DND-41 (cell line): ENCODE results near the gene LPAR5.
"Not testable (repeated sequence)": the region's sequence is repeated elsewhere in the genome, so short reads cannot be mapped to it uniquely, and the experiment has no call there.

Experiments
- ATAC-seq: fragments of 200-7000 bp; cut with Tn5 transposase; 3 replicates; pipeline ENCODE4 v1.9.1; 2021; ENCODE audit warnings: low read depth; ENCODE audit not compliant: insufficient read depth
- DNase-seq: peaks from one replicate; pipeline ENCODE4 v3.0.0-alpha.2; 2020
- H2AFZ ChIP-seq: 2 replicates; pipeline ENCODE4 v1.6.0; 2012; ENCODE audit warnings: low read depth, low read length
- H3K27ac ChIP-seq: 2 replicates; pipeline ENCODE4 v1.5.1; 2012; ENCODE audit warnings: low read length, inconsistent platforms
- H3K27me3 ChIP-seq: fragments of 200-600 bp; sonication (generic); 2 replicates; pipeline ENCODE4 v1.6.0; 2012; ENCODE audit warnings: low read length, mild to moderate bottlenecking, inconsistent platforms; ENCODE audit not compliant: insufficient read depth, poor library complexity
- H3K36me3 ChIP-seq: 2 replicates; pipeline ENCODE4 v1.5.1; 2012; ENCODE audit warnings: low read length, inconsistent platforms; ENCODE audit not compliant: insufficient read depth
- H3K4me1 ChIP-seq: 2 replicates; pipeline ENCODE4 v1.5.1; 2012; ENCODE audit warnings: mild to moderate bottlenecking, low read length; ENCODE audit not compliant: insufficient read depth
- H3K4me2 ChIP-seq: 2 replicates; pipeline ENCODE4 v1.6.0; 2012; ENCODE audit warnings: mild to moderate bottlenecking, moderate library complexity, low read length, inconsistent platforms; ENCODE audit not compliant: insufficient read depth
- H3K4me3 ChIP-seq, 2 experiments: fragments of 200-600 bp in 1 of 2; shearing (Covaris generic) in 1 of 2; 2 replicates each; pipeline ENCODE4 v1.5.1; 2012 to 2016; ENCODE audit warnings: inconsistent platforms in 2 of 2, low read length in 2 of 2, mild to moderate bottlenecking in 2 of 2, low read depth in 1 of 2, moderate library complexity in 1 of 2
- H3K79me2 ChIP-seq: 2 replicates; pipeline ENCODE4 v1.6.0; 2012; ENCODE audit warnings: low read length, inconsistent platforms; ENCODE audit not compliant: insufficient read depth
- H3K9ac ChIP-seq: 2 replicates; pipeline ENCODE4 v1.6.0; 2012; ENCODE audit warnings: low read depth, mild to moderate bottlenecking, inconsistent platforms, low read length, moderate library complexity
- H3K9me3 ChIP-seq: 2 replicates; pipeline ENCODE4 v1.5.1; 2012; ENCODE audit warnings: low read length, moderate library complexity, mild to moderate bottlenecking, inconsistent platforms; ENCODE audit not compliant: insufficient read depth, severe bottlenecking
- H4K20me1 ChIP-seq: 2 replicates; pipeline ENCODE4 v1.6.0; 2012; ENCODE audit warnings: low read length; ENCODE audit not compliant: insufficient read depth
- EZH2 ChIP-seq: IDR thresholded peaks from 3 replicates; pipeline ENCODE4 v1.6.1; 2012; ENCODE audit warnings: borderline replicate concordance, low read depth, mild to moderate bottlenecking, moderate library complexity, low read length, inconsistent platforms; ENCODE audit not compliant: severe bottlenecking
- TF ChIP-seq, protein P1 (sequence below): IDR thresholded peaks from 2 replicates; pipeline ENCODE4 v1.5.1; 2012; ENCODE audit warnings: borderline replicate concordance, low read length, moderate library complexity, mild to moderate bottlenecking; ENCODE audit not compliant: poor library complexity, severe bottlenecking; ENCODE audit errors: extremely low read depth

Gene LPAR5

DNA sequence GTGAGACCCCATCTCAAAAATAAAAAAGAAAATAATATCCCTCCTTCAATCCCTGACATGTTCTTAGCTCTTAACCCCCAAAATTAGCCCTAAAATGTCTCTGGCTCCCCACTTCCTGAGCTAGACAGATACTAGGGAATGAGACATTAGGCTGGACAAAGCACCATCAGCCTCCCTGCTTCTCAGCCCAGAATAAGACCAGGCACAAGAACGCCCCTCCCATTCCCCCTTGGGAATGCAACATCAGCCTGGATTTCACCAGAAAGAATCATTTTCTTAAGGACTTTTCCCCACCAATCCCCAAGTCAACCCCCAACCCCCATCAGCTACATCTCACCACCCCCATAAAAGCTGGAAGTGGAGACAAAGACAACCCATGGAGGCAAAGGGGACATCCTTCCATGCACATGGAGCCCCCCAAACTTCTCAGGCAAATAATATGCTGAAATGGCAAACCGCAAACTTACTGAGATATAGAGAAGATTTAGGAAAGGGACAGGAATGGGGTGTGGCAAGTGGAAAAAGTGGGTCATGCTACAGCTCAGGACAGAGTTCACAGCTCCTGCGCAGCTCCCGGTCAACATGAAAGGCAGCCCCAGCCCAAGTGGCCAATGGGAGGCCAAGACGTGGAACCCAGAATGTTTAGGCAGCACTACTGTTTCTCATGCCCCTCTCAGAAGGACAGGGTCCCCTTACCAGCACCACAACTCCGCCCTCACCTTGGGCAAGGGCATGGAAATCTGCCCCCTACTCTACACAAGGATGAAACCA lies 31.3 kb downstream of the LPAR5 start:
- Histone ChIP-seq H3K27me3 (no peaks in the 10 kb centered on the region), H3K4me1 (peaks cover 59% of the 10 kb centered on the region), H3K4me2 (peak overlapping the region; percentile 85), H3K4me3 (peak overlapping the region; percentile 51 to 77; a peak in 3 of 4 replicates), H3K36me3 (peaks cover 65% of the 10 kb centered on the region), H3K9me3 (no peaks in the 10 kb centered on the region), H4K20me1 (peaks cover 61% of the 10 kb centered on the region), H3K27ac (peak overlapping the region; percentile 78), H3K79me2 (peaks cover 72% of the 10 kb centered on the region), H3K9ac (peak overlapping the region; percentile 80), H2AFZ (no peak overlapping the region)
- no peak for ATAC-seq
- DNase-seq: no peak
- TF ChIP-seq EZH2: no peak
- TF ChIP-seq, protein P1, sequence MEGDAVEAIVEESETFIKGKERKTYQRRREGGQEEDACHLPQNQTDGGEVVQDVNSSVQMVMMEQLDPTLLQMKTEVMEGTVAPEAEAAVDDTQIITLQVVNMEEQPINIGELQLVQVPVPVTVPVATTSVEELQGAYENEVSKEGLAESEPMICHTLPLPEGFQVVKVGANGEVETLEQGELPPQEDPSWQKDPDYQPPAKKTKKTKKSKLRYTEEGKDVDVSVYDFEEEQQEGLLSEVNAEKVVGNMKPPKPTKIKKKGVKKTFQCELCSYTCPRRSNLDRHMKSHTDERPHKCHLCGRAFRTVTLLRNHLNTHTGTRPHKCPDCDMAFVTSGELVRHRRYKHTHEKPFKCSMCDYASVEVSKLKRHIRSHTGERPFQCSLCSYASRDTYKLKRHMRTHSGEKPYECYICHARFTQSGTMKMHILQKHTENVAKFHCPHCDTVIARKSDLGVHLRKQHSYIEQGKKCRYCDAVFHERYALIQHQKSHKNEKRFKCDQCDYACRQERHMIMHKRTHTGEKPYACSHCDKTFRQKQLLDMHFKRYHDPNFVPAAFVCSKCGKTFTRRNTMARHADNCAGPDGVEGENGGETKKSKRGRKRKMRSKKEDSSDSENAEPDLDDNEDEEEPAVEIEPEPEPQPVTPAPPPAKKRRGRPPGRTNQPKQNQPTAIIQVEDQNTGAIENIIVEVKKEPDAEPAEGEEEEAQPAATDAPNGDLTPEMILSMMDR: no peak

DNA sequence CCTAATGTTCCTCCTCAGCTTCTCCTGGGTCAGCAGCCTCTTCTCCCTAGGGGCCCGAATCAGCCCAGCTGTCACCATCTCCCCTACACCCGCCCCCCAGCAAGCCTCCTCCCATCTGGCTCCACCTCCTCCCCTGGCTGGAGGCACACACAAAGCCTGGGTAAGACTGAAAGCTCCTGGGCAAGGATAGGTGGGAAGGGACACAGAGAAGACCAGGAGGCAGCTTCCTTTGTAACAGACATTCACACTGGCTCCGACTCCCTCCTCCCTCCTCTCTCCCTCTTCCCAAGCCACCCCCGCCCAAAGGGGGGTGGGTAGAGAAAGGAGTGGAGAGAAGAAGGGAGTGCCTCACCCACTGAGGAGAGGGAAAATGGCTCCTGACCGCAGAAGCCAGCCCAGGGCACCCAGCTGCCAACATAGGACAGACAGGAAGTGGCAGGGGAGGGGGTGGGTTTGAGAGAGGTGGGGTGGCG lies 32.6 kb downstream of the LPAR5 start:
- H2AFZ ChIP-seq: no peak overlapping the region
- H3K9ac ChIP-seq: peak overlapping the region; percentile 39
- H3K79me2 ChIP-seq: peaks cover 79% of the 10 kb centered on the region
- TF ChIP-seq, protein P1: no peak
- TF ChIP-seq EZH2: no peak
- peak overlapping the region; percentile 85 for H3K4me2 ChIP-seq
- H3K4me1 ChIP-seq: peaks cover 54% of the 10 kb centered on the region
- H3K36me3 ChIP-seq: peaks cover 77% of the 10 kb centered on the region
- peaks cover 67% of the 10 kb centered on the region for H4K20me1 ChIP-seq
- H3K27ac ChIP-seq: peak overlapping the region; percentile 84
- H3K27me3 ChIP-seq: no peaks in the 10 kb centered on the region
- no peaks in the 10 kb centered on the region for H3K9me3 ChIP-seq
- DNase-seq (peak; percentile 84), ATAC-seq (peak; percentile 57)
- H3K4me3 ChIP-seq: peak overlapping the region; percentile 11 to 77; a peak in 3 of 4 replicates

DNA sequence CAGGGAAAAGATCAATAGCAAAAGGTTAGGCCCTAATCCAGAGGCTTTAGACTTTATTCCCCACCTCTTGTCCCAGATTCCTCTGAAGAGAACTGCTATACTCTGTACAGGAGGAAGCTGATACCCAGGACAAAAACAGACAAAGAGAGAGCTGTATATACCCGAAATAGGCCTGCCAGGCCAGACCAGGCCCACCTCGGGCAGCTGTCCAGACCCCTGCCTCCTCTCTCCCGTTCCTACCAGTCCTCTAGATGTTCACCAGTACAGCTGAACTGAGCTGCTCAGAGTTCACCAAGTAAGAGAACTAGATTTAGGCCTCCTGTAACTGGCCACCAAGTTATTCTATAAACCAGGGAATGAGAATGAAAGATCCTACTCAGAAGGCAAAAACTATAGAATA lies 33.2 kb downstream of the LPAR5 start:
- H3K27me3 ChIP-seq: no peaks in the 10 kb centered on the region
- H4K20me1 ChIP-seq: peaks cover 68% of the 10 kb centered on the region
- H3K4me1 ChIP-seq: peaks cover 48% of the 10 kb centered on the region
- H3K4me3 ChIP-seq: peak overlapping the region in 1 of 2 experiments; percentile 77; a peak in 3 of 4 replicates
- ATAC-seq (no peak), DNase-seq (no peak)
- H3K9ac ChIP-seq: peak overlapping the region; percentile 39
- no peak for TF ChIP-seq EZH2
- TF ChIP-seq, protein P1: no peak
- peak overlapping the region; percentile 84 for H3K27ac ChIP-seq
- H3K79me2 ChIP-seq: peaks cover 84% of the 10 kb centered on the region
- H3K4me2 ChIP-seq: peak overlapping the region; percentile 85
- H3K9me3 ChIP-seq: no peaks in the 10 kb centered on the region
- peaks cover 84% of the 10 kb centered on the region for H3K36me3 ChIP-seq
- no peak overlapping the region for H2AFZ ChIP-seq

DNA sequence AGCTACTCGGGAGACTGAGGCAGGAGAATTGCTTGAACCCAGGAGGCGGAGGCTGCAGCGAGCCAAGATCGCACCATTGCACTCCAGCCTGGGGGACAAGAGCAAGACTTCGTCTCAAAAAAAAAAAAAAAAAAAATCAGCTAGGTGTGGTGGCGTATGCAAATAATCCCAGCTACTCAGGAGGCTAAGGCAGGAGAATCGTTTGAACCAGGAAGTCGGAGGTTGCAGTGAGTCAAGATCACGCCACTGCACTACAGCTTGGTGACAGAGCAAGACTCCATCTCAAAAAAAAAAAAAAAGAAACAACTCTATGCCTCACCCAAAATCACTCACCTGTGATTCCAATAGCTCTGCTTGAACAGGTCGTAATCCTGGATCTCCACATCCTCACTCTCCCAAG lies 40.1 kb downstream of the LPAR5 start:
- not testable (repeated sequence) for H2AFZ ChIP-seq, DNase-seq, H3K9ac ChIP-seq, ATAC-seq, H3K27me3 ChIP-seq, H3K9me3 ChIP-seq, H3K4me2 ChIP-seq, H3K4me1 ChIP-seq, H3K27ac ChIP-seq, H3K4me3 ChIP-seq
- Histone ChIP-seq H4K20me1 (peaks cover 31% of the 10 kb centered on the region), H3K36me3 (peaks cover 97% of the 10 kb centered on the region), H3K79me2 (peaks cover 48% of the 10 kb centered on the region)
